Activated naive CD8-positive, alpha-beta T cell treated with anti-CD3 and anti-CD28 coated beads, Interleukin-2, amount 10 ng/mL, durations not matched to agents 7 days and 5 days (primary cell): ENCODE data around the gene GOLGA6L10. TPM values are rescaled to one million over a fixed set of nuclear protein-coding genes. Genes with fewer than 3 reads are reported as not detected.

ENCODE experiments used
- ATAC-seq: fragments of 150-1000 bp; cut with Tn5 transposase; one replicate; pipeline ENCODE4 v1.10.0; 2021; ENCODE audit warnings: low read depth, moderate library complexity
- POLR2A ChIA-PET: fragments of 350-600 bp; sonication (Branson Sonifier 250); formaldehyde crosslinking; loops from one replicate; lab custom pipeline; 2021; ENCODE audit warnings: antibody characterized with exemption; lab: Charles Lee
- DNase-seq: peaks from one replicate; pipeline ENCODE4 v3.0.0; 2021
- H3K27ac Mint-ChIP-seq: one replicate; pipeline ENCODE4 v1.8.0; 2022; ENCODE audit warnings: mild to moderate bottlenecking, mixed read lengths
- H3K27me3 Mint-ChIP-seq: one replicate; pipeline ENCODE4 v1.8.0; 2022; ENCODE audit warnings: mild to moderate bottlenecking, moderate library complexity, mixed read lengths
- H3K36me3 Mint-ChIP-seq: one replicate; pipeline ENCODE4 v1.8.0; 2021; ENCODE audit warnings: mild to moderate bottlenecking, mixed read lengths
- H3K4me1 Mint-ChIP-seq: one replicate; pipeline ENCODE4 v1.8.0; 2021; ENCODE audit warnings: mixed read lengths
- H3K4me3 Mint-ChIP-seq: one replicate; pipeline ENCODE4 v1.8.0; 2022; ENCODE audit warnings: mild to moderate bottlenecking, moderate library complexity, mixed read lengths
- H3K9me3 Mint-ChIP-seq: one replicate; pipeline ENCODE4 v1.8.0; 2021; ENCODE audit warnings: mixed read lengths
- total RNA-seq, 2 experiments: library from RNA; stranded (reverse); gene quantifications; one replicate each; pipeline ENCODE4 v1.2.3, GENCODE V29; 2021

GOLGA6L10 gene
- total RNA-seq, 2 experiments from 2014 or later: 4.2 TPM

GRCh38 chr15:82292271-82292670 lies 57.0 kb downstream of the GOLGA6L10 start:
- Mint-ChIP-seq H3K27me3 (peaks cover 5% of the 10 kb centered on the region), H3K27ac (no peak overlapping the region), H3K4me1 (peaks cover 21% of the 10 kb centered on the region), H3K36me3 (peaks cover 2% of the 10 kb centered on the region), H3K4me3 (no peak overlapping the region), H3K9me3 (no peaks in the 10 kb centered on the region)
- ATAC-seq (no peak), DNase-seq (no peak)
- POLR2A ChIA-PET: no interaction called here

Other genes with a start within 250 kb of the GOLGA6L10 start
- 10 to 100 TPM; 24.2 to 26.4 TPM for gene EFL1, start 86.7 kb downstream of the GOLGA6L10 start, total RNA-seq
- gene SAXO2, start 86.7 kb downstream of the GOLGA6L10 start, total RNA-seq: 1 to 10 TPM; 1.3 to 1.6 TPM
- 1 to 10 TPM; 4.6 to 4.7 TPM for gene GOLGA6L9, start 80.3 kb upstream of the GOLGA6L10 start, total RNA-seq
- 1,000 to 10,000 TPM; 1,491 to 1,514 TPM for gene RPS17, start 191.0 kb upstream of the GOLGA6L10 start, total RNA-seq